ENCODE results near the gene GMPPA.

- TF ChIP-seq, protein P1, sequence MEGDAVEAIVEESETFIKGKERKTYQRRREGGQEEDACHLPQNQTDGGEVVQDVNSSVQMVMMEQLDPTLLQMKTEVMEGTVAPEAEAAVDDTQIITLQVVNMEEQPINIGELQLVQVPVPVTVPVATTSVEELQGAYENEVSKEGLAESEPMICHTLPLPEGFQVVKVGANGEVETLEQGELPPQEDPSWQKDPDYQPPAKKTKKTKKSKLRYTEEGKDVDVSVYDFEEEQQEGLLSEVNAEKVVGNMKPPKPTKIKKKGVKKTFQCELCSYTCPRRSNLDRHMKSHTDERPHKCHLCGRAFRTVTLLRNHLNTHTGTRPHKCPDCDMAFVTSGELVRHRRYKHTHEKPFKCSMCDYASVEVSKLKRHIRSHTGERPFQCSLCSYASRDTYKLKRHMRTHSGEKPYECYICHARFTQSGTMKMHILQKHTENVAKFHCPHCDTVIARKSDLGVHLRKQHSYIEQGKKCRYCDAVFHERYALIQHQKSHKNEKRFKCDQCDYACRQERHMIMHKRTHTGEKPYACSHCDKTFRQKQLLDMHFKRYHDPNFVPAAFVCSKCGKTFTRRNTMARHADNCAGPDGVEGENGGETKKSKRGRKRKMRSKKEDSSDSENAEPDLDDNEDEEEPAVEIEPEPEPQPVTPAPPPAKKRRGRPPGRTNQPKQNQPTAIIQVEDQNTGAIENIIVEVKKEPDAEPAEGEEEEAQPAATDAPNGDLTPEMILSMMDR (IDR thresholded peaks at IDR 0.05): no peak
- TF ChIP-seq POLR2A (IDR thresholded peaks at IDR 0.05): no peak
Measured at GRCh38 chr2:219488844-219489194, 9.9 kb upstream of the GMPPA start.
